Measurements from ENCODE around the gene DYNC1LI2. TPM values are rescaled to one million over a fixed set of nuclear protein-coding genes. Genes with fewer than 3 reads are reported as not detected.

DYNC1LI2 gene
- total RNA-seq: 39.1 and 53.2 TPM in 2 replicates

GRCh38 chr16:66751303-66751991 lies at the start of gene DYNC1LI2:
Gene DYNC1LI2, minus strand, starts transcription at chr16:66751609. Its CDS starts 18 bp downstream, at chr16:66751591.

GRCh38 chr16:66696669-66697630 lies 54.5 kb downstream of the DYNC1LI2 start, which contains the start of gene CMTM4:
Gene CMTM4, minus strand, starts transcription at chr16:66696743. Its CDS starts 218 bp downstream, at chr16:66696525.

Other genes starting within 250 kb of the DYNC1LI2 start
- gene TK2, start 201.5 kb downstream of the DYNC1LI2 start, total RNA-seq: 22.1 and 31.2 TPM in 2 replicates
- 37.0 and 49.8 TPM in 2 replicates for gene CKLF, start 199.0 kb downstream of the DYNC1LI2 start, total RNA-seq
- 0.39 and 0.49 TPM in 2 replicates for gene CMTM1, start 185.2 kb downstream of the DYNC1LI2 start, total RNA-seq
- gene CMTM2, start 172.1 kb downstream of the DYNC1LI2 start, total RNA-seq: not detected in 2 replicates
- 24.7 and 36.2 TPM in 2 replicates for gene CMTM3, start 146.9 kb downstream of the DYNC1LI2 start, total RNA-seq
- gene CMTM4, start 54.9 kb downstream of the DYNC1LI2 start, total RNA-seq: 13.7 and 13.9 TPM in 2 replicates
- gene TERB1, start 50.0 kb upstream of the DYNC1LI2 start, total RNA-seq: not detected in 2 replicates
- 73.7 and 119 TPM in 2 replicates for gene NAE1, start 79.4 kb upstream of the DYNC1LI2 start, total RNA-seq
- gene CA7, start 92.8 kb upstream of the DYNC1LI2 start, total RNA-seq: not detected in 2 replicates
- 8.0 and 9.2 TPM in 2 replicates for gene PDP2, start 128.9 kb upstream of the DYNC1LI2 start, total RNA-seq
- 0.04 TPM in 1 of 2 replicates, not detected in the other for gene CDH16, start 167.3 kb upstream of the DYNC1LI2 start, total RNA-seq
- 2.8 and 3.1 TPM in 2 replicates for gene RRAD, start 173.9 kb upstream of the DYNC1LI2 start, total RNA-seq
- gene CIAO2B, start 182.8 kb upstream of the DYNC1LI2 start, total RNA-seq: 91.1 and 118 TPM in 2 replicates
- 40.8 and 42.3 TPM in 2 replicates for gene CES2, start 183.9 kb upstream of the DYNC1LI2 start, total RNA-seq
- gene CES3, start 209.7 kb upstream of the DYNC1LI2 start, total RNA-seq: 0.78 and 0.99 TPM in 2 replicates
- gene CES4A, start 237.0 kb upstream of the DYNC1LI2 start, total RNA-seq: 1.1 and 2.4 TPM in 2 replicates

Data from hair follicular keratinocyte (primary cell).